H1 (cell line): Measurements from ENCODE around the gene CCDC117. TPM values are rescaled to one million over a fixed set of nuclear protein-coding genes. Genes with fewer than 3 reads are reported as not detected.

Experiments
- POLR2A ChIP-seq, 2 experiments: IDR thresholded peaks; 1 replicate in 1 of 2; 2 replicates in 1 of 2; pipeline ENCODE4 v1.6.1; 2011; ENCODE audit warnings: low read depth in 2 of 2, low read length in 2 of 2, mild to moderate bottlenecking in 2 of 2; ENCODE audit errors: control extremely low read depth in 1 of 2
- polyA plus RNA-seq, 7 experiments: library from polyadenylated mRNA; depleted of rRNA in 3 of 7; stranded (reverse) in 5 of 7; unstranded in 2 of 7; fragments of >200 nt in 5 of 7; fragments of 200-250 nt in 2 of 7; gene quantifications; 1 replicate in 5 of 7; 2 replicates in 1 of 7; 4 replicates in 1 of 7; pipeline versions ENCODE4 v1.2.1 to v1.2.3, GENCODE V29; 2011 to 2013; ENCODE audit warnings: missing spikeins in 2 of 7, mixed read lengths in 2 of 7
- total RNA-seq: library from RNA; stranded (reverse); fragmentation: NEBNext Ultra II Directional; extraction: Animal tissue kit (Norgen Biotek cat#: 25700); gene quantifications from 2 replicates; pipeline ENCODE4 v1.2.1, GENCODE V29; 2021

The CCDC117 gene
- total and polyA plus RNA-seq, 2 of the 8 experiments (the other 6 are each of a cell fraction or from before 2014, with no cell fraction given), result 9.1 to 43.1 TPM

GRCh38 chr22:28741200-28741784 is 31.2 kb upstream of the CCDC117 start (continued):
- TF ChIP-seq POLR2A (IDR thresholded peaks at IDR 0.05; ENCODE audit: control extremely low read depth in 1 of 2, low read depth in 2 of 2, low read length in 2 of 2), result peak in 1 of 2 experiments; percentile 66; a peak in 2 of 3 replicates
